HG03025 (cell line): Measurements from ENCODE around the gene RAB33B.

Experiments
- ATAC-seq: cut with Tn5 transposase; IDR thresholded peaks from one replicate; pipeline ENCODE4 v1.9.1; 2021; ENCODE audit warnings: mild to moderate bottlenecking, moderate library complexity; ENCODE audit not compliant: unreplicated experiment, low FRiP score

The RAB33B gene

GRCh38 chr4:139503622-139504166 is 49.8 kb downstream of the RAB33B start:
- no peak for ATAC-seq

GRCh38 chr4:139506774-139507173 is 52.9 kb downstream of the RAB33B start:
- ATAC-seq = no peak

- ATAC-seq = no peak
Observed at GRCh38 chr4:139508581-139509237, 54.8 kb downstream of the RAB33B start.

GRCh38 chr4:139509727-139510410 is 55.9 kb downstream of the RAB33B start:
- ATAC-seq = no peak

DNA sequence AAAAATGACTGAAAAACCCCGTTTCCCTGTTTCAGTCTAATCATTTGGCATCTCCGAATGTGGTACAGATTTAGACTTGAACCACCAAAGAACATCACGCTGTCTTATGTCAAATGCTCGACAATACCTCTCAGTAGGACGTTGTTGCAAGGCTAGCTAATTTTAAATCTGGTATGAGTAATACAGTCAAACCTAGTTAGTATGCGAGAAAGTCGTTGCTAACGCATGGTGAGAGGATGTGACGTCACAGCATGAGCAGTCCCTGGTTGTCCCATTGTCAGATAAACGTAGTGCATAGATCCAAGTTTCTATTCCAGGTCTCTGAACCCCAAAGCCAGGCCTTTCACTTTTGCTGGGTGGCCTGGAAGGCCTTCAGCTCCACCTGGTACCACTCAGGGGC is 57.4 kb downstream of the RAB33B start:
- ATAC-seq = no peak

- ATAC-seq = no peak
Observed at GRCh38 chr4:139514382-139515059, 60.6 kb downstream of the RAB33B start.

DNA sequence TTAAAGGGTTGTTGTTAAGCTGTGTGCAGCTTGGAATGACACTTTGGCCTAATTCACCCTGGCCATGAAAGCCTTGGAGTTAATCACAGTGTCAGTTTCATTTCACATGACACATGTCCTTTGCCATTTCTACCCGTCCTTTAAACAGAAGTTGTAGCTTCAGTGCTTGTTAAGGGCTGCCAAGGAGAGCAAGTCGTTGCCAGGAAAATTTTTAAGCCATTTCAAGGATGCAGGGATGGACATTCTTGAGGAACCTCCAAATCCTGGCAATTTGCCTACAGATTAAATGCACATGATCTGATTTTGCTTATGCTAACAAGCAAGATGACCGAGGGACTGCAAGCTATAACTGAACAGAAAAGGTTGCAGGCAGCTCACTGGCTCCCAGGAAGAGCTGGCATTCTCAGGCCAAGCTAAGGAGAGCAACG is 61.6 kb downstream of the RAB33B start:
- ATAC-seq = no peak

DNA sequence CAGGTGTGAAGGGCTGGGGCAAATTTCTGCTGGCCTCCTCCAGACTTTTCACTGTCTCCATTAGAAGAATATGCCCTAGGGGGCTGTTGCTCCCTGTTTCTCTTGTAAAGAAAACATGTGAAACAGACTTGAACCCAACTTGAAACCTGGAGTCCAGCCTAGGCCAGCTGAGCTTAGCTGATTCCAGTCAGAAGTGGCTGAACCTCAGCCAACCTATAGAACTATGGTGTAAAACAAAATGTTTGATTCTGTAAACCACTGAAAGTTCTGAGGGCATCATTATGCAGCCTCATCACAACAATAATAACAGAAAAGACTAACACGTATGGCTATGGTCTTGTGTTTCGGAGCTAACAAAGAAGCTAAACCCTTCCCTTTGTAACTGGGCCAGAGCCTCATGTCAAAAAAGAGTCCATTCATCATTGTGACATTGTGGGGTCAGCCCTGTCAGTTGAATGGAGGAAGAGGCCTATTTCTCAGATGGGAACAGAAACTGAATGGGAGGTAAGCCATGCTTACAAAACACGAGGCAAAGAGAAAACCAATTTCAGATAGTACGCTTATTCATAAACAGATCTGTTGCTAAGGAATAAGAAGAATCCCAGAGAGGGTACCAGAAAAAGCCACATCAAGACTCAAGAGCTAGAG is 68.0 kb downstream of the RAB33B start:
- ATAC-seq = no peak

DNA sequence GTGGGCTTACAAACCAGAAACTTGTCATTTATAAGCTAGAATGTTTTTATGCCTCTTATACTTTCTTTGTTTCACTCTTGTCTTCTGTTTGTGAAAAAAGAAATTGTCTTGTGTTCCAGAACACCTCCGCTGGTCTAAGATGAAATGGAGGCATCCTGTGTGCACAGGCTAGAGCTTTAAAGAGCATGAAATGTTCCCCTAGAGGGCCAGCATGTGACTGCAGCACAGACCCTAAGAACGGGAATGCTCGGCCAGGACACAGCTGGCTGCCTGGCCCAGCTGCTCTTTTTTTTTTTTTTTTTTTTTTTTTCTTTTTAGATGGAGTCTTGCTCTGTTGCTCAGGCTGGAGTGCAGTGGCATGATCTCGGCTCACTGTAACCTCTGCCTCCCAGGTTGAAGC is 68.5 kb downstream of the RAB33B start:
- ATAC-seq = no peak

GRCh38 chr4:139523076-139523475 is 69.2 kb downstream of the RAB33B start:
- no peak for ATAC-seq

DNA sequence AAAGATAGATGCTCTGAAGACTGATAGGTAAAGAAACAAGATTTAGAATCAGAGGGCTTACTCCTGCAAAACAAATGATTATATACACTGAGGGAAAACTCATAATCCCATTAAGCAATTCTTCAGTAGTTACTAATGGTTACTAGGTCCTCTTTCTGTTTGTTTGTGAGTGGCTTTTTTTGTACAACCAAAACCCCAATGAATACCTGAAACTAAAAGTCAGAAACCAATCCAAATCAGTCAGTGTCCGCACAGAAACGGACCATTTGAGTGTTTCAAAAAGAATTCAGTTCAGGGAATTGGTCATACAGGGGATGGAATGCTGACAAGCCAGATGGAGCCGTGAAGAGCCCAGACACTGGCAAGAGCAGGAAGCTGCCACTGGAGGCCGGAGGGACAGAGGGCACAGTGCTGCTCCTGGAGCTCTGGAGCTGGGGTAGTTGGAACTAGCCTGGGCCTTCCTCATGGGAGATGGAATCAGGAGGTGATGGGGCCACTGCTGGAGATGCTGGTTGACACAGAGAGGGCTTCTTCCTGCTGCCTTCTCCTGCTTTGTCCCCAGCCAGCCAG is 70.2 kb downstream of the RAB33B start:
- ATAC-seq = no peak

DNA sequence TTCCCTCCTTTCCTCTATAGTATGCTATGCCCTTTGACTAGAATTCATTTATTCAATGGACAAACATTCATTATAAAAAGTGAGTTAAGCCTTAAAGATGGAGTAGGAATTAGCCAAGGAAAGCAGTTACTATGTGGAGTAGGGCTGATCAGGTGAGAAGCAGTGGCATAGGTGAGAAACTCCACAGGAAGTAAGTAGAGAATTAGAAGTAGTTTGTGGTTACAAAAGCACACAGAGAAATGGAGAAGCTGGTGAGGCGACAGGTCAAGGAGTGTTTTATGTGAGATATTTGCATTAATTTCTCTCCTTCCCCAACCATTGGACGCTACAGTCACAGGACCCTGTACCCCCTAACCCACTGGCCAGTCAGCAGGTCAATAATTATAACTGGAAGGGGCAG is 71.5 kb downstream of the RAB33B start:
- peak; percentile 39 for ATAC-seq
